ENCODE data around the gene AGBL4. TPM values are rescaled to one million over a fixed set of nuclear protein-coding genes. Genes with fewer than 3 reads are reported as not detected.

Gene AGBL4
- total and polyA plus RNA-seq, 2 donors: 0.18 to 0.24 TPM

DNA sequence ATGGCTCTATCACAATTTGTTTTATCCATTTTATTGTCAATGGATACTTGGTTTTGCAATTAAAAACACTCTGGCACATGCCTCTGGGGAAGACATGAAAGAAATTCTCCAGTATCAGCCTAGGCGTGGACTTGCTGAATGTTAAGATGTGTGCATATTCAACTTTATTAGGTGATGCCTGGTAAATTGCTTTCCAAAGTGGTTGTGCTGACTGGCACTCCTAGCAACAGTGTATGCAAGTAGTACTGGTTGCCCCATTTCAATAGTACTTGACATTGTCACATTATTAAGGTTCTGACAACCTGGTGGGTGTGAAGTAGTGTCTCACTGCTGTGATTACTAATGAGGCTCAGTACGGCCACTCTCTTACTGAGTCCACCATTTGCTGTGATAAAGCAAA is 1295.2 kb downstream of the AGBL4 start:
- no peak overlapping the region for H3K4me3 ChIP-seq (ENCODE audit: low read length in 2 of 2)
- no peaks in the 10 kb centered on the region for H3K27me3 ChIP-seq (ENCODE audit: control insufficient read depth in 2 of 2, insufficient read depth in 1 of 2, low read length in 1 of 2)
- DNase-seq (ENCODE audit: low read depth in 6 of 9, low spot score in 9 of 9): no peak
- H3K36me3 ChIP-seq (ENCODE audit: control insufficient read depth in 2 of 2, insufficient read depth in 2 of 2, low read length in 1 of 2): peaks cover 23 to 27% of the 10 kb centered on the region in 2 donors
- WGBS: over 99% methylated on average over 2 of the region's 2 CpGs
- H3K4me1 ChIP-seq (ENCODE audit: control insufficient read depth in 2 of 2, insufficient read depth in 2 of 2, low read length in 2 of 2): no peaks in the 10 kb centered on the region
- no peak overlapping the region for H3K27ac ChIP-seq (ENCODE audit: low read depth in 1 of 2, low read length in 1 of 2)
- H3K9me3 ChIP-seq (ENCODE audit: control insufficient read depth in 2 of 2, insufficient read depth in 1 of 2, low read length in 1 of 2): no peaks in the 10 kb centered on the region

GRCh38 chr1:48726557-48727215 is 1297.1 kb downstream of the AGBL4 start:
- H3K27ac ChIP-seq (ENCODE audit: low read depth in 1 of 2, low read length in 1 of 2): peak overlapping the region in 1 of 2 donors; percentile 21
- H3K27me3 ChIP-seq (ENCODE audit: control insufficient read depth in 2 of 2, insufficient read depth in 1 of 2, low read length in 1 of 2): no peaks in the 10 kb centered on the region
- no peak overlapping the region for H3K4me3 ChIP-seq (ENCODE audit: low read length in 2 of 2)
- WGBS: 95% methylated on average over 4 of the region's 4 CpGs
- H3K9me3 ChIP-seq (ENCODE audit: control insufficient read depth in 2 of 2, insufficient read depth in 1 of 2, low read length in 1 of 2): no peaks in the 10 kb centered on the region
- H3K36me3 ChIP-seq (ENCODE audit: control insufficient read depth in 2 of 2, insufficient read depth in 2 of 2, low read length in 1 of 2): peaks cover 10 to 13% of the 10 kb centered on the region in 2 donors
- no peak for DNase-seq (ENCODE audit: low read depth in 6 of 9, low spot score in 9 of 9)
- H3K4me1 ChIP-seq (ENCODE audit: control insufficient read depth in 2 of 2, insufficient read depth in 2 of 2, low read length in 2 of 2): no peaks in the 10 kb centered on the region

GRCh38 chr1:48726139-48726538 is 1297.6 kb downstream of the AGBL4 start:
- DNase-seq (ENCODE audit: low read depth in 6 of 9, low spot score in 9 of 9): no peak
- WGBS: 97% methylated on average over 2 of the region's 2 CpGs
- H3K4me3 ChIP-seq (ENCODE audit: low read length in 2 of 2): no peak overlapping the region

DNA sequence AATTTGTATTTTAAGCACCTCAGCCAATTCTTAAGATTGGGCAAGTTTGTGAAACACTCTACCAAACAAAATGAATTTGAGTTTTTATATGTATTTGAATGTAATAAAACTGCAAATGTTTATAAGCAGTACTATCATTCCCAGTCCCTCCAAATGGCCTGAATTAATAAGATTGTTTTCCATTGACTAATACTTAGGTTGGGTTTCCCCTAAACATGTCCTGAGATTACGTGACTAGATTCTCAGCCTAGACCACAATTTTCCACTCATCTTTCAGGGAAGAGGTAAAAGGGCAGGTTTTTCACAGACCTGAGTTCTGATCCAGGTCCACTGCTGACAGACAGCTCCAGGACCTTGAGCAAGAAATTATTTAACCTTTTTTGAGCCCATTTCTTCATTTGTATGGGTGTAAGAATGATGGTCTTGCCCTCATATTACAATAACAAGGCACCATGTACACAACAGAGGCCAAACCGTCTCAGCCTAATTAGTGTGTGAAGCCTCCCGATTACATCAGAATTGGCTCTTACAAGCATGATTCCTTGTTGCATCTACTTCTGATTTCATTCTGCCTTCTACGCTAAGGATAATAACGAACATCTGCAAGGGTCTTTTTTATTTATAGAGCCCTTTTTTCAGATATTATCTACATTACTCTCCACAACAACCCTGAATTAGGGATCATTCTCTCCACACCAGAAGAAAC is 1298.3 kb downstream of the AGBL4 start:
- no peaks in the 10 kb centered on the region for H3K4me1 ChIP-seq (ENCODE audit: control insufficient read depth in 2 of 2, insufficient read depth in 2 of 2, low read length in 2 of 2)
- H3K9me3 ChIP-seq (ENCODE audit: control insufficient read depth in 2 of 2, insufficient read depth in 1 of 2, low read length in 1 of 2): no peaks in the 10 kb centered on the region
- no peak overlapping the region for H3K27ac ChIP-seq (ENCODE audit: low read depth in 1 of 2, low read length in 1 of 2)
- H3K27me3 ChIP-seq (ENCODE audit: control insufficient read depth in 2 of 2, insufficient read depth in 1 of 2, low read length in 1 of 2): no peaks in the 10 kb centered on the region
- peaks cover 6 to 10% of the 10 kb centered on the region in 2 donors for H3K36me3 ChIP-seq (ENCODE audit: control insufficient read depth in 2 of 2, insufficient read depth in 2 of 2, low read length in 1 of 2)
- 96% methylated on average over 5 of the region's 5 CpGs for whole genome bisulfite sequencing
- DNase-seq (ENCODE audit: low read depth in 6 of 9, low spot score in 9 of 9): no peak
- H3K4me3 ChIP-seq (ENCODE audit: low read length in 2 of 2): no peak overlapping the region

More at GRCh38 chr1:48726139-48726538, 1297.6 kb downstream of the AGBL4 start:
- Histone ChIP-seq H3K27ac (ENCODE audit: low read depth in 1 of 2, low read length in 1 of 2) (no peak overlapping the region), H3K9me3 (ENCODE audit: control insufficient read depth in 2 of 2, insufficient read depth in 1 of 2, low read length in 1 of 2) (no peaks in the 10 kb centered on the region), H3K27me3 (ENCODE audit: control insufficient read depth in 2 of 2, insufficient read depth in 1 of 2, low read length in 1 of 2) (no peaks in the 10 kb centered on the region), H3K4me1 (ENCODE audit: control insufficient read depth in 2 of 2, insufficient read depth in 2 of 2, low read length in 2 of 2) (no peaks in the 10 kb centered on the region), H3K36me3 (ENCODE audit: control insufficient read depth in 2 of 2, insufficient read depth in 2 of 2, low read length in 1 of 2) (peaks cover 8 to 10% of the 10 kb centered on the region in 2 donors)

DNA sequence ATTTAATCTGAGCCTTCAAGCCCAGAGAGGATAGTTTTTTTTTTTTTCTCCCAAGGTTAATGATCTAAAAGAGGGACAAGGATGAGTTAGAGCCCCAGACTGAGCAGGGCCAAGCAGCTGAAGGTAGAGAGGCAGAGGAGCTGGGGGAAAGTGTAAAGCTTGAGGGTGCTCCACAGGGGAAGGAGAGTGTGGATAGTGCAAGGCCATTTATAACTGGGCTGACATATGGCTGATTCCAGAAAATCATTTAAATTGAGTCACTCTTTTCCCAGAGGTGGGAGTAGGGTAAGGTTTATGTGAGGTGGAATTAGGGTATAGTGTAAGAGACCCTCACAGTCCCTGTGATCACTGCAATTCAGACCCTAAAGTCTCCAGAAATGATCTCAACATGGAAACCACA is 1302.8 kb downstream of the AGBL4 start:
- no peak overlapping the region for H3K27ac ChIP-seq (ENCODE audit: low read depth in 1 of 2, low read length in 1 of 2)

DNA sequence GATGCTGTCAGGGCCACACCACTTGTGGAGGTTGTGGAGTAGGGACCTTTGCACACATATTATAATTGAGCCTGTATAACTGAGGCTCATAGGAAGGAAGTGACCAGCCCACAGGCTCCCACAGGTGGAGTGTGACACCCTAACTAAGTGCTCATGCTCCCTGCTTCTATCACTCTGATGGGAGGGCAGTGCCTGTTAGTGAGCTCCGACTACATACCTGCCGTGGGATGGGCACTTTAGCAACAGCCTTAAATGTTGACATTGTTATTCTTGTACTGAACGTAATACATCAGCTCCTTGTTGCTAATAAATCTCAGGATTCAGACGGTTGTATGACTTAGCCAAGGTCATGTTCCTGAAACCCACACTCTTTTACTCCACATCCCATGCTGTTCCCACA is 1305.0 kb downstream of the AGBL4 start:
- WGBS: 90% methylated on average over 4 of the region's 4 CpGs
- H3K36me3 ChIP-seq (ENCODE audit: control insufficient read depth in 2 of 2, insufficient read depth in 2 of 2, low read length in 1 of 2): no peaks in the 10 kb centered on the region
- peak overlapping the region; percentile 18 to 46 for H3K27ac ChIP-seq (ENCODE audit: low read depth in 1 of 2, low read length in 1 of 2)
- H3K4me1 ChIP-seq (ENCODE audit: control insufficient read depth in 2 of 2, insufficient read depth in 2 of 2, low read length in 2 of 2): no peaks in the 10 kb centered on the region
- H3K9me3 ChIP-seq (ENCODE audit: control insufficient read depth in 2 of 2, insufficient read depth in 1 of 2, low read length in 1 of 2): no peaks in the 10 kb centered on the region
- H3K4me3 ChIP-seq (ENCODE audit: low read length in 2 of 2): no peak overlapping the region
- no peak for DNase-seq (ENCODE audit: low read depth in 6 of 9, low spot score in 9 of 9)
- H3K27me3 ChIP-seq (ENCODE audit: control insufficient read depth in 2 of 2, insufficient read depth in 1 of 2, low read length in 1 of 2): no peaks in the 10 kb centered on the region

More for the DNA sequence above, 1302.8 kb downstream of the AGBL4 start:
- Histone ChIP-seq H3K27me3 (ENCODE audit: control insufficient read depth in 2 of 2, insufficient read depth in 1 of 2, low read length in 1 of 2) (no peaks in the 10 kb centered on the region), H3K36me3 (ENCODE audit: control insufficient read depth in 2 of 2, insufficient read depth in 2 of 2, low read length in 1 of 2) (no peaks in the 10 kb centered on the region), H3K4me3 (ENCODE audit: low read length in 2 of 2) (no peak overlapping the region), H3K9me3 (ENCODE audit: control insufficient read depth in 2 of 2, insufficient read depth in 1 of 2, low read length in 1 of 2) (no peaks in the 10 kb centered on the region), H3K4me1 (ENCODE audit: control insufficient read depth in 2 of 2, insufficient read depth in 2 of 2, low read length in 2 of 2) (no peaks in the 10 kb centered on the region)
- no peak for DNase-seq (ENCODE audit: low read depth in 6 of 9, low spot score in 9 of 9)

GRCh38 chr1:48718116-48718630 is 1305.6 kb downstream of the AGBL4 start:
- no peak overlapping the region for H3K27ac ChIP-seq (ENCODE audit: low read depth in 1 of 2, low read length in 1 of 2)
- no peaks in the 10 kb centered on the region for H3K4me1 ChIP-seq (ENCODE audit: control insufficient read depth in 2 of 2, insufficient read depth in 2 of 2, low read length in 2 of 2)
- no peak overlapping the region for H3K4me3 ChIP-seq (ENCODE audit: low read length in 2 of 2)
- H3K27me3 ChIP-seq (ENCODE audit: control insufficient read depth in 2 of 2, insufficient read depth in 1 of 2, low read length in 1 of 2): no peaks in the 10 kb centered on the region
- H3K9me3 ChIP-seq (ENCODE audit: control insufficient read depth in 2 of 2, insufficient read depth in 1 of 2, low read length in 1 of 2): no peaks in the 10 kb centered on the region
- H3K36me3 ChIP-seq (ENCODE audit: control insufficient read depth in 2 of 2, insufficient read depth in 2 of 2, low read length in 1 of 2): no peaks in the 10 kb centered on the region
- no peak for DNase-seq (ENCODE audit: low read depth in 6 of 9, low spot score in 9 of 9)

DNA sequence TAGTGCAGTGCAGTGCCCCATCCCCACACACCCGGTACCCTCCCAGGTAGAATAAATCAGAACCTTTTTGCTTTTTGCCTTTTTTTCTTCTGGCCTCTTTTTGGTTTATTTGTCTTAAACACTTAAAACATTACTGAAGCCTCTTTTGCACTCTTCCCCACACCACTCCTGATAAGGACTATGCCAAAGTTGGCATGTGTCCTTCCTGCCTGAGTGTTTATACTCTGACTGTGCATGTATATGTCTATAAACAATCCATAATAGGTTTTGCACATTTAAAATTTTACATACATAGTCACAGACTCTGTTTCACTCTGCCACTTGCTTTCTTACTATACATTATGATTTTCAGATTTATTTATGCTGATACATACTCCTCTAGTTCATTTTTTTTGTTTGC is 1306.7 kb downstream of the AGBL4 start:
- H3K27ac ChIP-seq (ENCODE audit: low read depth in 1 of 2, low read length in 1 of 2): no peak overlapping the region
- no peaks in the 10 kb centered on the region for H3K9me3 ChIP-seq (ENCODE audit: control insufficient read depth in 2 of 2, insufficient read depth in 1 of 2, low read length in 1 of 2)
- 100% methylated on average over 1 of the region's 1 CpG for WGBS
- no peak overlapping the region for H3K4me3 ChIP-seq (ENCODE audit: low read length in 2 of 2)
- DNase-seq (ENCODE audit: low read depth in 6 of 9, low spot score in 9 of 9): no peak
- H3K27me3 ChIP-seq (ENCODE audit: control insufficient read depth in 2 of 2, insufficient read depth in 1 of 2, low read length in 1 of 2): no peaks in the 10 kb centered on the region
- H3K4me1 ChIP-seq (ENCODE audit: control insufficient read depth in 2 of 2, insufficient read depth in 2 of 2, low read length in 2 of 2): no peaks in the 10 kb centered on the region
- H3K36me3 ChIP-seq (ENCODE audit: control insufficient read depth in 2 of 2, insufficient read depth in 2 of 2, low read length in 1 of 2): no peaks in the 10 kb centered on the region

GRCh38 chr1:48715921-48716320 is 1307.8 kb downstream of the AGBL4 start:
- H3K4me3 ChIP-seq (ENCODE audit: low read length in 2 of 2): no peak overlapping the region
- no peak for DNase-seq (ENCODE audit: low read depth in 6 of 9, low spot score in 9 of 9)
- no peaks in the 10 kb centered on the region for H3K9me3 ChIP-seq (ENCODE audit: control insufficient read depth in 2 of 2, insufficient read depth in 1 of 2, low read length in 1 of 2)
- 94% methylated on average over 5 of the region's 5 CpGs for WGBS
- H3K4me1 ChIP-seq (ENCODE audit: control insufficient read depth in 2 of 2, insufficient read depth in 2 of 2, low read length in 2 of 2): no peaks in the 10 kb centered on the region
- no peak overlapping the region for H3K27ac ChIP-seq (ENCODE audit: low read depth in 1 of 2, low read length in 1 of 2)
- H3K36me3 ChIP-seq (ENCODE audit: control insufficient read depth in 2 of 2, insufficient read depth in 2 of 2, low read length in 1 of 2): no peaks in the 10 kb centered on the region
- H3K27me3 ChIP-seq (ENCODE audit: control insufficient read depth in 2 of 2, insufficient read depth in 1 of 2, low read length in 1 of 2): no peaks in the 10 kb centered on the region
